HG02588 (cell line): ENCODE results near the gene MDM4.

ENCODE experiments used
- ATAC-seq: cut with Tn5 transposase; IDR thresholded peaks from one replicate; pipeline ENCODE4 v1.9.1; 2021; ENCODE audit warnings: mild to moderate bottlenecking, moderate library complexity; ENCODE audit not compliant: unreplicated experiment

Gene MDM4

DNA sequence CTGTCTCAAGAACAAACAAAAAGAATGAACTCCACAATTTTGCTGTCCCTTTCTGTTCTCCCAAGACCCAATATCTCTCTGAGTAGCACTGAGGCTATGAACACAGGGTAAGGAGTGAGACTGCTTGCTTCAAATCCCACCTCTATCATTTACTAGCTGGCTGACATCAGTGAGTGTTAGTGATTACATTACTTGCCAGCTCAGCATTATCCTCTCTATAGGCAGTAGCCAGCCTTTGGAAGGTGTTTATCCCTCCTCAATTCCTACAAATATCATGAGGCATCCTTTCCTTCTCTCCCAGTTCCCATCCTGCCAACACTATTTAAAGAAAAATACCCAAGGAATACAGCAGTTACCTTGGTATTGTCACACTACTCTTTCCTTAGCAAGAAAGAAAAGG, 24.6 kb upstream of the MDM4 start:
- no peak for ATAC-seq

- no peak for ATAC-seq
Observed at GRCh38 chr1:204493145-204493983, 22.8 kb upstream of the MDM4 start.

DNA sequence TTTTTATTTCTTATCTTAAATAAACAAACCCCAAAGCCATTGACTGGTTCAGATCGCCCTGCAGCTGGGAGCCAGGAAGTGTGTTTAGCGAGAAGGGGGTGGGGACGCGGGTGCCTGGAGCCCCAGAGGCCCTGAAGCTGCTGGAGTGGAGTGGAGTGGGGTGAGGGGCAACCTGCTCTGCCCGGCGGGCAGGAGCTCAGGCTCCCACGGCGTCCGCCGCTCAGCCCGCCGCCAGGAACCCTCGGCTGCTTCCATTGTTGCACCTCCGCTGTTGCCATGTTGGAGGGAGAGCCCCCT, 22.3 kb upstream of the MDM4 start:
- peak; percentile 40 for ATAC-seq

DNA sequence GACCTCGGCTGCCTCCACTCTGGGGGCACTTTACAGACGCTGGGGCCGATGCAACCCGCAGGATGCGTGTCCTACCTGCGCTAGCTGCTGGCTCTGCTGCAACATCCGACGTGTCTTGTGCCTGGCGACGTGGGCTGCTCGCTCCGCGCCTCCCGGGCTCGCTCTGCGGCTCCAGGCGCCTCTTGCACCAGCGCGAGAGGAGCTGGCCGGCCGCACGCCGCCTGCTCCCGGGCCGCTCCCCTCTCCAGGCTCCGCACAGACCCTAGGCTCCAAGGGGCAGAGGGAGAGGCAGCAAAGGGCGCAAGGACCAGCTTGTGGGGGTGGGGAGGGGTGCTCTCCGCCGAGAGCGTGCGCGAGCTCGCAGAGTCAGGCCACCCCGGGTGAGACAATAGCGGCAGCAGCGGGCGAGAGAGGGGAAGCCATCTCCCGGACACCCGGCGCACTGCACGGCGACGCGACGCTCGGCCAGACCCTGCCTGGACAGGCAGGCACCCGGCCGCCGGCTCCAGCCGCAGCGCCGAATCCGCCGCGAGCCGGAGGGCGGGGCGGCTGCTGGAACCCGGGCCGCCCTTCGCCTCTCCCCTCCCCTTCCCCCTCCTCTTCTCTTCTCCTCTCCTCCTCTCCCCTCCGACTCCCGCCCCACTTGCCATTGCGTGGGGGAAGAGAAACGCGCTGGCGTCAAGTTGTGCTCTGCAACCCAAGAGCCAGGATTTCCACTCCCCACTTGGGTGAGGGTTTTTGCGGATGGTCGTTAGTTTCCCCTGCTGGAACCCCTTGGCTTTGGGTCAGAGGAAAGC, 21.7 kb upstream of the MDM4 start, which contains the start of gene PIK3C2B:
Gene PIK3C2B (minus strand): TSS at position 525 of the 797 bp plus-strand sequence. CDS start 25,003 bp downstream, outside the sequence.
- ATAC-seq = peak; percentile 76

GRCh38 chr1:204495078-204495753, 21.0 kb upstream of the MDM4 start:
- ATAC-seq = peak; percentile 18

- ATAC-seq = no peak
Observed at GRCh38 chr1:204495777-204496176, 20.4 kb upstream of the MDM4 start.

- no peak for ATAC-seq
Observed at GRCh38 chr1:204498981-204499380, 17.2 kb upstream of the MDM4 start.

DNA sequence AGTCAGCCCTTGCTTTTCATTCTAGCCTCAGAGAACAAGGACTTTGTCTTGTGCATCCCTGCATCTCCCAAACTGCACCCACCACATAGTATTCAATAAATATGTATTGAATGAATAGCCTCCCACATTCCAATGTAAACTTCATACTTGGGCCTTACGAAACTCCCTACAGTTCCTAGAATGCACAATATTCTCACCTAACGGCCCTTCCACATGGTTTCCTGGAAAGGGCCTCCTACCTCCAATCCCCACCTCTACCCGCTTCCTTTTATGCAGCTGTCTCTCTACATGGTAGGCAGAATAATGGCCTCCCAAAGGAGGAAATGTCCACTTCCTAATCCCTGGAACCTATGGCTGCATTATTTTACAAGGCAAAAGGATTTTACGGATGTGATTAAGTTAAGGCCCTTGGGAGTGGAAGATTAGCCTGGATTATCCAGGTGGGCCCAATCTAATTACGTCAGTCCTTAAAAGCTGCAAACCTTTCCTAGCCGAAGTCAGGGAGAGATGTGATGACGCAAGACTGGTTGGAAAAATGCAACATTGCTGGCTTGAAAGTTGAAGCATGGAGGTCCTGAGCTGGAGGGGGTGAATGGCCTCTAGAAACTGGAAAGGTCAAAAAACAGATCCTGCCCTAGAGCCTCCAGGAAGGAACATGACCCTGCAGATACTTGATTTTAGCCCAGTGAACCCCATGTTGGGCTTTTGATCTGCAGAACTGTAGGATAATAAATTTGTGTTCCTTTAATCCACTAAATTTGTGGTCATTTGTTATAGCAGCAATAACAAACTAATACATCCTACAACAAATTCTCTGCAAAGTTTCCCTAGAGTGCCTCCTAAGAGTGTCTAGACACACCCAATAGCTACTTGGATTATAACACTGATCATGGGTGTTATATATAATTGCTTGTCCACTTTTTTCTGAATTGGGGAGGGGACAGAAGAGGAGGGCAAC, 16.4 kb upstream of the MDM4 start:
- no peak for ATAC-seq

DNA sequence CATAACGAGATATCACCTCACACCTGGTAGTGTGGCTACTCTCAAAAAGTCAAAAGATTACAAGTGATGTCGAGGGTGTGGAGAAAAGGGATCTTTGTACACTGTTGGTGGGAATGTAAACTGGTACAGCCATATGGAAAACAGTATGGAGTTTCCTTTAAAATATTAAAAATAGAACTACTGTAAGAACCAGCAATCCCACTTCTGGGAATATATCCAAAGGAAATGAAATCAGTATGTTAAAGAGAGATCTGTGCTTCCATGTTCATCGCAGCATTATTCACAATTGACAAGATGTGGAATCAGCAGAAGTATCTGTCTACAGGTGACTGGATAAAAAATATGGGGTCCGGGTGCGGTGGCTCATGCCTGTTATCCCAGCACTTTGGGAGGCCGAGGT, 14.0 kb upstream of the MDM4 start:
- ATAC-seq = no peak

GRCh38 chr1:204503122-204503912, 12.9 kb upstream of the MDM4 start:
- no peak for ATAC-seq

- ATAC-seq = no peak
Observed at GRCh38 chr1:204503913-204504519, 12.2 kb upstream of the MDM4 start.

- no peak for ATAC-seq
Observed at GRCh38 chr1:204505674-204506200, 10.5 kb upstream of the MDM4 start.

DNA sequence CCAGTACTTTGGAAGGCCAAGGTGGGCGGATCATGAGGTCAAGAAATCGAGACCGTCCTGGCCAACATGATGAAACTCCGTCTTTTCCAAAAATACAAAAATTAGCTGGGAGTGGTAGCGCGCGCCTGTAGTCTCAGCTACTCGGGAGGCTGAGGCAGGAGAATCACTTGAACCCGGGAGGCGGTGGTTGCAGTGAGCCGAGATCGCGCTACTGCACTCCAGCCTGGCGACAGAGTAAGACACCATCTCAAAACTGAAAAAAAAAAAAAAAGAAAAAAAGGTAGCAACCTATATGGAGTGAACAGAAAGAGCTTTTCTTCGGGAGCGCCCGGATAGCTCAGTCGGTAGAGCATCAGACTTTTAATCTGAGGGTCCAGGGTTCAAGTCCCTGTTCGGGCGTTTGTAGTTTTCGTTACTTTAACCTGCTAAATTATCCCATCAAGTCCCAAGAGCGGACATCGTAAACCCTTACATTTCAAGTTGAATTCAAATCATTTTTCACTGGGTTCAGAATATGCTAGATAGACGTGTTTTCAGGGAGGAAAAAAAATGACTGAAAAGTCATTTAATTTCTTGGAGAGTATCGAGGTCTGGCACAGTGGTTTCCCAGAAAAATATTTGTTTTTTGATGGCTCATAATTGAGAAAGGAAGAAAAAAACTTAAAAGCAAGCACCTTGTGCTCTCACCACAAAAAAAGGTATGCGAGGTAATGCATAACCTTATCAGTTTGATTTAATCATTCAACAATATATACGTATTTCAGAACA, 9.8 kb upstream of the MDM4 start:
- ATAC-seq = peak; percentile 57

GRCh38 chr1:204506969-204507316, 9.3 kb upstream of the MDM4 start:
- peak; percentile 54 for ATAC-seq

DNA sequence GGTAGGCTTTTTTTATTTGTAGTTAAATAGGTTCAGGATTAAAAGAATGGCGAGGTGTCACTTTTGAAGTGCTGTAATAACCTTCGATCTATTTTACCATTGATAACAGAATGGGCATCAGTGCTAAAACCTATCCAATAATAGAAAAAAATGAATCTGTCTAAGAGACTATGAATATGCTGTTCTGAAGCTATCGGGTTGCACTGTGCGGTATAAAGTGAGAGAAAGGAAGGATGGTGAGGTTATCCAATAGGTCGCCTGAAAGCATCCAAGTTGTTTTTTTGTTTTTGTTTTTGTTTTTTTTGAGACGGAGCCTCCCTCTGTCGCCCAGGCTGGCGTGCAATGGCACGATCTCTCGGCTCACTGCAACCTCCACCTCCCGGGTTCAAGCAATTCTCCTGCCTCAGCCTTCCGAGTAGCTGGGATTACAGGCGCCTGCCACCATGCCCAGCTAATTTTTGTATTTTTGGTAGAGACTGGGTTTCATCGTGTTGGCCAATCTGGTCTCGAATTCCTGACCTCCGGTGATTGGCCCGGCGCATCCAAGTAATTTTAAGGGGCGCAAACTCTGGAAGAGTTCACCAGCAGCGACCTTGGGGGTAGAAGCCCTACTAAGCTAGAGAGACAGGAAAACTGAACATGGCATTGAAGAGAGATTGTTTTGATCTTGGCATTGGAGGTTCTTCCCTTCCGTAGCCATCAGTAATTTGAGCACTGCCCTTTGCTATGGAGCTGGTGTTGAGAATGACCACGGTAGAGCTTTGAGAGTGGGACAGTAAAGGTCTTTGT, 8.7 kb upstream of the MDM4 start:
- ATAC-seq = peak; percentile 2

DNA sequence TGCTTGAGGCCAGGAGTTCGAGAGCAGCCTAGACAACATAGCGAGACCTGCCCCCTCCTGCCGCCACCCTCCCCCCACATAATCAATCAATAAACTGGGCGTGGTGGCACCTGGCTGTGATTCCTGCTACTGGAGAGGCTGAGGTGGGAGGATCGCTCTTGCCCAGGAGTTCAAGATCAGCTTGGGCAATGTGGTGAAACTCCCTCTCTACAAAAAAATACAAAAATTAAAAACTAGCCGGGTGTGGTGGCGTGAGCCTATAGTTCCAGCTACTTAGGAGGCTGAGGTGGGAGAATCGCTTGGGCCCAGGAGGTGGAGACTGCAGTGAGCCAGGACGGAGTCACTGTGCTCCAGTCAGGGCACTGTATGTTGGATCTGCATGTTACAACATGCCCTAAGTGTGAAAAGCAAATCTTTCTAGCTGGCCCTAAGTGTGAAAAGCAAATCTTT, 7.0 kb upstream of the MDM4 start:
- no peak for ATAC-seq

DNA sequence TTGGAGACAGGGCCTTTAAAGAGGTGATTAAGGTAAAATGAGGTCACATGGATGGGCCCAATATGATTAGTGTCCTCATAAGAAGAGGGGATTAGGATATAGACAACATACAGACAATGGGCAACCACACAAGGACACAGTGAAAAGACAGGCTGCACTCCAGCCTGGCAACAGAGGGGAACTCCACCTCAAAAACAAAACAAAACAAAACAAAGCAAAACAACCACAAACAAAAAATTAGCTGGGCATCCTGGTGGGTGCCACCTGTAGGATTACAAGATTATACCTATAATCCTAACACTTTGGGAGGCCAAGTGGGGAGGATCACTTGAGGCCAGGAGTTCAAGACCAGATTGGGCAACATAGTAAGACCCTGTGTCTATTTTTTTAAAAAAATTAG, 4.8 kb upstream of the MDM4 start:
- ATAC-seq = no peak
